Heart left ventricle (tissue), 16 donors: ENCODE data around the gene SOX6. TPM values are rescaled to one million over a fixed set of nuclear protein-coding genes. Genes with fewer than 3 reads are reported as not detected.

Experiments used
- ATAC-seq, 4 donors: fragments of 200-7000 bp; cut with Tn5 transposase; one replicate each; pipeline ENCODE4 v1.9.1; 2020 to 2022; ENCODE audit warnings: moderate library complexity in 4 of 4, mild to moderate bottlenecking in 3 of 4, moderate number of reproducible peaks in 1 of 4
- DNase-seq, 5 donors: peaks; one replicate each; pipeline ENCODE4 v3.0.0-alpha.2; 2020
- H3K27ac ChIP-seq, 12 donors: fragments of 200-600 bp; sonication (generic) in 4 of 12; one replicate each; pipeline versions ENCODE4 v1.5.0 to v1.8.0; 2016 to 2022; ENCODE audit warnings: mild to moderate bottlenecking in 2 of 12
- H3K27me3 ChIP-seq, 9 donors: fragments of 200-600 bp; sonication (generic) in 2 of 9; one replicate each; pipeline versions ENCODE4 v1.5.1 to v1.8.0; 2016 to 2022; ENCODE audit warnings: mild to moderate bottlenecking in 3 of 9
- H3K36me3 ChIP-seq, 9 donors: fragments of 200-600 bp; sonication (generic) in 2 of 9; one replicate each; pipeline versions ENCODE4 v1.5.0 to v1.8.0; 2018 to 2022; ENCODE audit warnings: mild to moderate bottlenecking in 2 of 9
- H3K4me1 ChIP-seq, 12 donors: fragments of 200-600 bp; sonication (generic) in 4 of 12; one replicate each; pipeline versions ENCODE4 v1.5.0 to v1.8.0; 2016 to 2022; ENCODE audit warnings: mild to moderate bottlenecking in 3 of 12
- H3K4me3 ChIP-seq, 12 donors: fragments of 200-600 bp; sonication (generic) in 4 of 12; one replicate each; pipeline versions ENCODE4 v1.5.0 to v1.8.0; 2017 to 2022; ENCODE audit warnings: mild to moderate bottlenecking in 9 of 12, moderate library complexity in 4 of 12
- H3K9me3 ChIP-seq, 12 donors: fragments of 200-600 bp; sonication (generic) in 4 of 12; one replicate each; pipeline versions ENCODE4 v1.5.0 to v1.8.0; 2016 to 2022; ENCODE audit warnings: mild to moderate bottlenecking in 1 of 12
- CTCF ChIP-seq, 12 donors: fragments of 200-600 bp; sonication (generic) in 4 of 12; IDR thresholded peaks; one replicate each; pipeline versions ENCODE4 v1.5.0 to v1.8.0; 2018 to 2022; ENCODE audit warnings: antibody characterized with exemption in 12 of 12, mild to moderate bottlenecking in 5 of 12
- POLR2A ChIP-seq, 2 donors: fragments of 450-650 bp; IDR thresholded peaks; one replicate each; pipeline ENCODE4 v1.6.1; 2017; ENCODE audit warnings: antibody characterized with exemption in 2 of 2, mild to moderate bottlenecking in 2 of 2, moderate library complexity in 2 of 2
- WGBS, 4 donors: extraction: QIAGEN DNeasy Blood & Tissue Kit in 2 of 4; methylation state at CpG; one replicate each; pipeline versions ENCODE4 v1.1.5 to v1.1.7; 2013 to 2018; 5-methylcytosine and 5-hydroxymethylcytosine counted together
- intact Hi-C, 10 donors: fragments of 100-400 bp; cut with DNase I; formaldehyde crosslinking; loops; one replicate each; pipeline versions ENCODE4 v1.11.1 to v1.14.2; 2022
- polyA plus RNA-seq, 2 donors: library from polyadenylated mRNA; stranded (reverse); fragments of 200-250 nt; gene quantifications; one replicate each; pipeline ENCODE4 v1.2.3, GENCODE V29; 2013
- total RNA-seq, 9 donors: library from RNA; depleted of rRNA in 2 of 9; stranded (reverse); fragments of >200 nt in 2 of 9; fragmentation: NEBNext Ultra II Directional in 3 of 9; extraction: Animal tissue kit (Norgen Biotek cat#: 25700) in 3 of 9; gene quantifications; one replicate each; pipeline versions ENCODE4 v1.1.0 to v1.2.4, GENCODE V29; 2016 to 2023
- donor health status: ischemic (EF 13 %, LVEDD 7.1; RV severe dilation, severe dysfunction).
- donor health status: healthy with polysubstance abuse.
- donor health status: DM: no; HTN: yes; CAD: no.
- donor health status: DM: no; HTN: no; CAD: no.
- donor health status: ischemic (EF 25% LVEDD 6.9; RV normal size, moderate dysfunction).
- donor health status: ischemic (EF 25% LVEDD 5.7; RV mildly dilated, moderate dysfunction).
- donor health status: healthy.
- donor health status: DM: yes; HTN: yes; CAD: no.
- donor health status: ischemic (EF 35%, LVEDD 5.7; RV mildly dilated, moderate dysfunction).
- donor health status: nonischemic (EF 11% LVEDD 7.7; RV severe dilation, severe dysfunction).
- donor health status: DM: yes; HTN: yes; CAD: no.
- donor health status: PGD.
- donor health status: ischemic (EF 29% LVEDD 5.4; RV normal size, mild dysfunction).
- donor health status: nonischemic (EF 23%, LVEDD 6.1; RV moderate dilation, normal function).

Gene SOX6
- total and polyA plus RNA-seq, 11 donors, result 1.5 to 39.6 (median 15.6) TPM

GRCh38 chr11:16291729-16292128 is 64.6 kb downstream of the SOX6 start:
- TF ChIP-seq CTCF (IDR thresholded peaks at IDR 0.05) (no peak), POLR2A (IDR thresholded peaks at IDR 0.05) (no peak)
- H3K4me1 ChIP-seq, result peaks cover 0 to 25% (median 9%) of the 10 kb centered on the region in 12 donors
- no peak for ATAC-seq
- H3K27me3 ChIP-seq, result no peaks in the 10 kb centered on the region
- H3K27ac ChIP-seq, result peak overlapping the region in 3 of 12 donors; percentile 78 to 80 (median 79)
- no peaks in the 10 kb centered on the region for H3K9me3 ChIP-seq
- H3K4me3 ChIP-seq, result no peak overlapping the region
- no peak for DNase-seq
- WGBS, 4 donors, result 0 to 97% (median 74%) methylated on average over 1 of the region's 1 CpG
- intact Hi-C loops, result loop anchor here in 4 of 10 donors (2.0 to 10.0 kb wide), 5 partner anchors 54 to 316 kb away; no protein-coding TSS in a partner anchor
- H3K36me3 ChIP-seq, result no peaks in the 10 kb centered on the region

- Histone ChIP-seq H3K27me3 (no peaks in the 10 kb centered on the region), H3K36me3 (no peaks in the 10 kb centered on the region), H3K27ac (no peak overlapping the region), H3K9me3 (no peaks in the 10 kb centered on the region), H3K4me1 (peaks cover 0 to 22% (median 8%) of the 10 kb centered on the region in 12 donors), H3K4me3 (no peak overlapping the region)
- intact Hi-C loops, result no loop called here
- ATAC-seq (no peak), DNase-seq (no peak)
- 93 to 97% (median 95%) methylated on average over 3 of the region's 3 CpGs for WGBS, 4 donors
- no peak for TF ChIP-seq POLR2A (IDR thresholded peaks at IDR 0.05)
- no peak for TF ChIP-seq CTCF (IDR thresholded peaks at IDR 0.05)
Measured at GRCh38 chr11:16289541-16289940, 66.8 kb downstream of the SOX6 start.

GRCh38 chr11:16287630-16288280 is 68.6 kb downstream of the SOX6 start:
- Histone ChIP-seq H3K9me3 (no peaks in the 10 kb centered on the region), H3K4me3 (no peak overlapping the region), H3K4me1 (peaks cover 0 to 6% (median under 1%) of the 10 kb centered on the region in 12 donors), H3K27me3 (no peaks in the 10 kb centered on the region), H3K27ac (no peak overlapping the region), H3K36me3 (no peaks in the 10 kb centered on the region)
- ATAC-seq (no peak), DNase-seq (no peak)
- intact Hi-C loops, result no loop called here
- TF ChIP-seq POLR2A (IDR thresholded peaks at IDR 0.05) (no peak), CTCF (IDR thresholded peaks at IDR 0.05) (no peak)
- 92 to 97% (median 95%) methylated on average over 3 of the region's 3 CpGs for WGBS, 4 donors

- intact Hi-C loops, result no loop called here
- TF ChIP-seq POLR2A (IDR thresholded peaks at IDR 0.05) (no peak), CTCF (IDR thresholded peaks at IDR 0.05) (no peak)
- Histone ChIP-seq H3K9me3 (no peaks in the 10 kb centered on the region), H3K27me3 (no peaks in the 10 kb centered on the region), H3K4me1 (peaks cover 0 to 5% (median 0%) of the 10 kb centered on the region in 12 donors), H3K36me3 (no peaks in the 10 kb centered on the region), H3K4me3 (no peak overlapping the region), H3K27ac (no peak overlapping the region)
- WGBS, 4 donors, result 25 to 49% (median 30%) methylated on average over 3 of the region's 3 CpGs
- ATAC-seq (no peak), DNase-seq (no peak)
Measured at GRCh38 chr11:16286095-16286494, 70.3 kb downstream of the SOX6 start.
